CD4-positive, alpha-beta T cell treated with Interferon gamma for 1 hour (primary cell): ENCODE data around the gene RAB6A.
"Not testable (repeated sequence)": the region's sequence is repeated elsewhere in the genome, so short reads cannot be mapped to it uniquely, and the experiment has no call there.

Source experiments
- DNase-seq: peaks from one replicate; pipeline ENCODE4 v3.0.0-alpha.2; 2020

RAB6A gene

DNA sequence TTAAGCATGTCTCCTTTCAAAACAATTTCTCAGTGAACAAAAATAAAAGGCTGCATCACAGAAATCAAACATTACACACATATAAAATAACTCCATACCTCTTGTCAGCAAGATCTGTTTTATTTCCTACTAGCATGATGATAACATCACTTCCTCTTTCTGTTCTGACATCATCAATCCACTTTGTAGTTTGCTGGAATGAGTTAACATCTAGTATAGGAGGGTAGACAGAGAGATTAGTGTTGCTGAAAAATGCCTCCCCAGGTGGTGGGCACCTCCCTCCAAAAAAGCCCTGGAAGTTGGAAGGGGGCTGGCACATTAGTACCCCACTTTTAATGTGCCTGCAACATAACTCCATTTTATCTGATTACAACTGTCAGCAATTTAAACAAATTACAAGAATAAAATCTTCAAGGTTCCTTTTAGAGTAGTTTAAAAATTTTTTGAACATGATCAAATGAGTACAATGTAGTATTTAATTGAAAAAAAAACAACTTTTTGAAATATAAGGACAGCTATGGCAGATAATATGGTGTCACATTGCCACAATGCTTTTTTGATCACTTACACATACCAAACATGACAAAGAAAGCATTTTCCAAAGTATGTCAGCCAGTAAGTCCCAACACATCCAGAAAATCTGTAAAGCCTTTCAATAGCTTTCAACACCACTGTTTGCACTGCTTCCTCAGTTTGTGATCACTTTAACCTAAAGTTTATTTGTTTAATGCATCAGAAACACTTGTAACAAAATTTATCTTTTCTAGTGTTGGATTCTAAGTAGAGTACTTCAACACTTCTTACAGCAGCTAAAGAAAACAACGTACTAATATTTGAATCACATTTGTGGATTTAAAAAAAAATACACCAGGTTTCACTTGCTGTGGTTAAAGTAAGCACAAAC, 44.5 kb downstream of the RAB6A start:
- DNase-seq: no peak

DNA sequence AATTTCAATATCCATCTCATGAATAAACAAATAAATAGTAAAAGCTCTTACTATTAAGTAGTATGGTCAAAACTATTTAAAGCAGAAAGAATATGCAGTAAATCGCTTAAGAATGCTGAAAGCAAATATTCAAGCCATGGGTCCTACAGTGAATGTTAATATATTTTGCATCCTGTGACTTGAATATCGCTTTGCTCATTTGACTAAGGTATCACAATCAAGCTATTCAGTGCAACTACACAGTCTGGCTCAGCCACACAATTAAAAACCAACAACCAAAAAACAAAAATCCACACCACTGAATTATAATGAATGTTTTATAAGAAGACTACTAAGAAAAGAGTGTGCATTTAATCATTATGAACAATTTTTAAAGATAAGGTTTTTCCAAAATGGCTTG, 45.3 kb downstream of the RAB6A start:
- DNase-seq: no peak

GRCh38 chr11:73710964-73711363, 49.9 kb downstream of the RAB6A start:
- no peak for DNase-seq

DNA sequence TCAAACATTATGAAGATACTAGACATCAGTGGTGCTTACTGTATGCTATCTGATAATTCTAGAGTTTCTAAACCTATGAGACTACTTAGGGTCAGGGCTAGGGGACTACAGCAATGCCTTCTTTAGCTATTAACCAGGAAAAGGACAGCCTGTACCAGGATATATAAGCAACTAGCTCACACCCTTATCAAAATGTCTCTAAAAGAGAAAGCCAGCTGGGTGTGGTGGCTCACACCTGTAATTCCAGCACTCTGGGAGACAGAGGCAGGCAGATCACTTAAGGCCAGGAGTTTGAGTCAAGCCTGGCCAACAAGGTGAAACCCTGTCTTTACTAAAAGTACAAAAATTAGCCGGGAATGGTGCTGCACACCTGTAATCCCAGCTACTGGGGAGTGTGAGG, 55.8 kb downstream of the RAB6A start:
- no peak for DNase-seq

GRCh38 chr11:73693899-73694525, 66.9 kb downstream of the RAB6A start:
- DNase-seq: no peak

DNA sequence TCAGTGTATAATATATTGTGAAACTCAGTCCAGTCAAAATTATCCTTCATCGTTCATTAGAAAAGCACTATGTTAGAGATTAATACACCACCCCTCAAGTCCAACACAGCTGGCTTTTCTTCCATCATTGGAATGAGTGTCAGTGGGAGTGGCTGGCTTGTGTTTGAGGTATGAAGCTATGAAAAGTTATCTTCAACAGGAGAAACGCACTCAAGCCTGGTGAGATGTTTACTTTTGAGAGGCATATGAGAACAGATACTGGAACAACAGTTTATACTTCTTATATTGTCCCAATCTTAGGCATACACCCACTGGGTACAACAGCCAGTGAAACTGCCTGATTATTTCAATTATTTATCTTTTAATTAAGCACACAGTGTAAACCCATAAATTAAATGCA, 80.2 kb downstream of the RAB6A start:
- DNase-seq: no peak

- not testable (repeated sequence) for DNase-seq
Observed at GRCh38 chr11:73676552-73676951, 84.3 kb downstream of the RAB6A start.

DNA sequence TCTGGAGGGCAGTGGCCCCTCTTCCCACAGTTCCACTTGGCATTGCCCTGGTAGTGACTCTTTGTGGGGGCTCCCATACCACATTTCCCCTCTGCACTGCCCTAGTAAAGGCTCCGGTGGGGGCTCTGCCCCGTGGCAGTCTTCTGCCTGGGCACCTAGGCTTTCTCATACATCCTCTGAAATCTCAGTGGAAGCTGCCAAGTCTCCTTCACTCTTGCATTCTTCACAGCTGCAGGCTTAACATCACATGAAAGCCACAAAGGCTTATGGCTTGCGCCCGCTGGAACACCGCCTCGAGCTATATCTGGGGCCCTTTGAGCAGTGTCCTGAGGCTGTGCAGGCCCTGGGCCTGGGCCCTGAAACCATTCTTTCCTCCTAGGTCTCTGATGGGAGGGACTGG, 89.2 kb downstream of the RAB6A start:
- no peak for DNase-seq

GRCh38 chr11:73670808-73671207, 90.1 kb downstream of the RAB6A start:
- no peak for DNase-seq

DNA sequence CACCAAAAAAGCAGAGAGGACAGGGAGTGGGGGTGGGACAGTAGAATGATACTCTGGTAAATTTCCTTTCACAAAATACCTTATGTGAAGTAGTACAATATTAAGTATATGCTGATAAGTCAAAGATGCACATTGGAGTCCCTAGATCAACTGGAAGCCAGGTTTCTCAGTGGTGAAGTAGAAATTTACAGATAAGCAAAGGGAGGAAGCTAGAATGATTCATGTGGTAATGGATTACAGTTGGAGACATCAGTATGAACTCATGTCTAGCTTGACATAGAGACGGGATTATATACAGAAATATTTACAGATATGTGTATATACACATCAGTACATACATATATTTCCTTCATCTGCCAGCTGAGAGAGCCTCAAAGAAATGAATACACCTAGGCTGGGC, 93.0 kb downstream of the RAB6A start:
- no peak for DNase-seq

- no peak for DNase-seq
Observed at GRCh38 chr11:73664877-73665276, 96.0 kb downstream of the RAB6A start.

GRCh38 chr11:73663604-73664495, 97.0 kb downstream of the RAB6A start:
- no peak for DNase-seq

DNA sequence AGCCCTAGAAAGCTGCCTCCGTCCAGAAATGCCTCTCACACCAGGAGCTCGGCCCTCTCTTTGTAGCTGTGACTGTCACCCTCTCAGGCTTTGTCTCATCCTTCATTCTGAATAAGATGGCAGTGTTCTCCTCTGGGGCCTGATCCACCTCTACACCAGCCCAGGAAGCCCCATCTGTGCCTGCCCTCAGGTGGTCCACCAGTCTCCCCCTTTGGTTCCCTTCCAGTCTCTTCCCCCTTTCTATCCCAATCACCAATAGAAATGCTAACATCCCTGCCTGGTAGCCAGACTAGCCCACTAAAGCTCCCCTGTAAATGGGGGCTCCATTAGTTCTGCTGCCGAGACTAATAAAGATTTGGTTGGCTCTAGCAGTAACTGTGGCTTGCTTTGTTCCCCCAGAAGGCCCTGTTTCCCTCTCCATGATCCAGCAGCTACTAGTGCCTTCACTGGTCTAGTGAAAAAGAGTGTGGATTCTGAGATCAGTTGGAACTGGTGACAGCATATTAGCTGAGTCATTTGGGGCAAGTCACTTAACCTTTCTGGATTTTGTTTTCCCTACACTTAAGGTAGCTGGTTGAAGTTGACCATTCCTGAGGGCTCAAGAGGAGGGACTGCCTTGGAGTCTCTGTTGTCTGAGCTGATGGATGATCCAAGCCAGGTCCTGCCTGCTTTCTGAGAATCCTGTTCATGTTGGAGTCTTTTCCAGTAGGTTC, 98.3 kb downstream of the RAB6A start:
- no peak for DNase-seq

DNA sequence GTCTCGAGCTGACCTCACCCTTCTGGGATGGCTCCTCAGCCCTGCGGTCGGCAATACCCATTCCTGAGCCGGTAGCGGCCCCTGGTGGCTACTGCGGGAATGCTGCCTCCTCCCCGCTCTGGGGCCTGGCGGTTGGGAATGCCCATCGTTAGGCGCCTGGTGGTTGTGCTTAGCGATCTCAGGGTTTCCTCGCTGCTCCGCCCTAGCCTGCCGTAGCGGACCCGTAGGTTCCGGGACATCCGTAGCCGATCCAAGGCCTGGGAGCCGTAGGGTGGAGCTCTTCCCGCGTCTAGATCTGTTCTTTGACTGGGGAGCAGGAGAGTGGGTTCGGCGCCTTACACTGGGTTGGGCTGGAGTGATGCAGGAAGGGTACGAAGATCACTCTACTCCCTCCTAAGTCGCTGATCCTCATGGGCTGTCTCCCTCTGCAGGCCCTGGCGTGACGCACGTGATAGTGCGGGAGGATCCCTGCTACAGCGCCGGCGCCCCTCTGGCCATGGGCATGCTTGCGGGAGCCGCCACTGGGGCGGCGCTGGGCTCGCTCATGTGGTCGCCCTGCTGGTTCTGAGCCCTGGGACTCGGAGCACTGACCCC, 99.7 kb downstream of the RAB6A start:
- DNase-seq: peak; percentile 79

GRCh38 chr11:73660497-73661034, 100.3 kb downstream of the RAB6A start:
- no peak for DNase-seq

- DNase-seq: no peak
Observed at GRCh38 chr11:73659961-73660360, 100.9 kb downstream of the RAB6A start.

DNA sequence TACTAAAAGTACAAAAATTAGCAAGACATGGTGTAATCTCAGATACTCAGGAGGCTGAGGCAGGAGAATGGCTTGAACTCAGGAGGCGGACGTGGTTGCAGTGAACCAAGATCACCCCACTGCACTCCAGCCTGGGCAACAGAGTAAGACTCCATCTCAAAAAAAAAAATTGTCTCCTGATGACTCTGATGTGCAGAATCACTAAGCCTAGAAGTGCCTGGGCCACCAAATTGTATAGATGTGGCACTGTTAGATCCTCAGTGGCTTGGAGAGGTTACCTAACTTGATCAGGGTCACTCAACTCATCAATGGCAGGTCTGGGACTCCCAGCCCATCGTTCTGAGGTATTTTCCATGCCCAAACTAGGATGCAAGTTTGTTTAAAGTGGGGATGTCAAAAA, 103.9 kb downstream of the RAB6A start:
- no peak for DNase-seq

DNA sequence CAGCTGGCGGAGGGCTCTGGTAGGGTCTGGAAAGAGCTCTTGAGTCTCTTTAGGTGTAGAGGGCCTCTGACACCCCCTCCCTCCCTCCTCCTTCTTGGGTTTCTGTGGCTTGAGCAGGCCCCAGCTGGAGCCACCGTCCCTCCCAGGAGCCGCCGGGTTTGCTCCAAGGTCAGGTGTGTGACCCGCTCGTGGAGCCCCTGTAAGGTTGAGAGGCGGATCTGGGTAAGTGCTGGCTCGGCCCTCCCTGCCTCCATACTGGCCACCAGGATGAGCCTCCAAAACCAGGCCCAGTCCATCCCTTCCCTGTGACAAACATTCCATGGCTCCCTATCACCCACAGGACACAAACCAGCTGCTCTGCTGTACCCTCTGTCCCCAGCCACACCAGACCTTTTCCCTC, 105.2 kb downstream of the RAB6A start:
- DNase-seq: no peak

GRCh38 chr11:73654482-73655021, 106.3 kb downstream of the RAB6A start:
- DNase-seq: no peak

DNA sequence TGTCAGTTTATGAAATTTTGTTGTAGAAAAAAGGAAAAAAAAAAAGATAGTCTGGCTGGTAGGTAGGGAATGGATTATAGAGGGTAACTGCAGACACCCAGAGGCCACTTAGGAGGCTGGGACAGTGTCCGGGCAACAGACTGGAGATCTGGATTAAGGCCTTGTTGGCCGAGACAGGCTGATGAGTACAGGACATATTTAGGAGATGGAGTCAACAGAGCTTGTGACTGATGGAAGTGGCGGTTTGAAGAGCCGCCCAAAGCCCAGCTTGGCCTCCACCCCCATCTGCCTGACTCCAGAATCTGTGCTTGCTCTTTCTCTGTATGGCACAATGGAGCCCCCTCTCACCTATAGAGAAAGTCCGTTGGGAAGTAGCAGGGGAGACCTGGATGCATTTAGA, 106.9 kb downstream of the RAB6A start:
- no peak for DNase-seq

DNA sequence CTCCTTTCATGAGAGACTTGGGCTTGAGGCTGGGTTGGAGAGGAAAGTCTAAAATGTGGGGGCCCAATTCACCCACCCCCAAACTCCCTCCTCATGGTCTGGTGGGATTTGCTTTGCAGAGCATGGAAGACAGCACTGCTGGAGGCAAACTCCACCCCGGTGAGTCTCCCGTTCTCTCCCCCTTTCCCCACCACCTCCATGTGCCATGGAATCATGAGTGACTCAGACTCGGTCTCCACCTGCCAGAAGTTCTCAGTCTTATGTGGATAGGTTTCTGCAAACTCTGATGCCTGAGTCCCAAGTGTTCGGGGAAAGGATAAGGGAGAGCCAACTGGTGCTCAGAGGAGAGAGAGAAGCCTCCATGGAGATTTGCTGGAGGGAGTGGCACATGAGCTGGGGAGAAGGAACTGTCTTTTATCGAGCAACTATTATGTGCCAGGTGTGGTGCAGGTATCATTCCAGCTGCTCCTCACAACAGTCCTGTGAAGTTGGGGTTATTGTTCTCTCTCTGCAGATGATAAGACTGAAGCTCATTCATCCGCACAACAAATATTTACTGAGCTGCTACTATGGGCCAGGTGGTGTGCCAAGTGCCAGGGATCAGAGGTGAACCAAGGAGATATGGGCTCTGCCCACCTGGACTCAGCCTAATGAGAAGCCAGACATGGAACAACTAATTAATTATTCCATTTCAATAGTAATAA, 107.9 kb downstream of the RAB6A start:
- no peak for DNase-seq
